HG03280 (cell line): ENCODE results near the gene ADK.

Source experiments
- ATAC-seq: cut with Tn5 transposase; IDR thresholded peaks from one replicate; pipeline ENCODE4 v1.9.1; 2021; ENCODE audit warnings: mild to moderate bottlenecking, moderate library complexity; ENCODE audit not compliant: unreplicated experiment

Gene ADK

DNA sequence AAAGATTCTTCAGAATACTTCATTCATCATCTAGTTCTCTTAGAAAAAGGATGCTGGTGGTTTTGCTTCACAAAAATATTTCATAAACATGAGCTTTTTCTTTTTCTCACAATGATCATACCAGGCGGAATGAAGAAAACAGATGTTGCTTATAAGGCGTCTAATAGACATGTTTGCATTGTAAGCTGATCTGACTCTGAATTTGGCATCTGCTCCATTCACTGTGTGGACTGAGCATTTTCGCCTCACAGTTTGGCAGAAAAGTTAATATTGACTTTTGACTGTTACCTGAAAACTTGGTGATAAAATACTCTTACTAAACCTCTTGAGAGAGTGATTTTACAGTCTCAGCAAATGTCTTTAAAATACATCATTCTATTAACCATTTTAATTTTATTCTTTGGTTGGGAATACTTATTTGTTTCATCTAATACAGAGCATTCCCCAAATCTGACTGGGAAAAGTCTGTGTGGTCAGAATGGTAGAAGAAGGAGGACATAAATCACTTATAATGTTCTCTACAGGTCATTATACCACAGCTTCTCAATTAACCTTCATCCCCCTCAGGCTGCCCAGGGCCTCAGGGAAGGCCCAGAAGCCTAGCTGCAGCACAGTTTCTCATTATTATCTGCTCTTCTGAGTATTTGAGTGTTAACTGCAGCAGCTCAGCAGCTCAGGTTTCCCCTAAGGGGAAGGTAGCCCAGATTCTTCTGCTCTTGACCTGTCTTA lies 553.8 kb downstream of the ADK start:
- no peak for ATAC-seq

DNA sequence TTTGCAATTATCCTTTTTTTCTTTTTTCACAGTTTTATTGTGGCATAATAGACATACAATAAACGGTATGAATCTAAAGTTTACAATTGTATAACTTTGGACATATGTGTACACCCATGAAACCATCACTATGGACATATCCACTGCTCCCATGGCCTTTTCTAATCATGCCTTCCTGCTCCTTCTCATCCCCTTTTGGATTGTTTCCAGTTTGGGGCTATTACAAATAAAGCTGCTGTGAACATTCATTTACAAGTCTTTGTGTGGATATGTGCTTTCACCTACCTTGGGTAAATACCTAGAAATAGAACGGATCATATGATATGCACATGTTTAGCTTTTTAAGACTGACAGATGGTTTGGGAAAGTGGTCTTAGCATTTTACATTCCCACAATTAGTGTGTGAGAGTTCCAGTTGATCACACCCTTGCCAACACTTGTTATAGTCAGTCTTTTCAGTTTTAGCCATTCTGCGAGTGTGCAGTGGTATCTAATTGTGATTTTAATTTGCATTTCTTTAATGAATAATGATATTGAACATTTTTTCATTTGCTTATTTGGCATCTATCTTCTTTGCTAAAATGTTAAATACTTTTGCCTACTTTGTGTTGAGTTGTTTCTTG lies 554.4 kb downstream of the ADK start:
- no peak for ATAC-seq

DNA sequence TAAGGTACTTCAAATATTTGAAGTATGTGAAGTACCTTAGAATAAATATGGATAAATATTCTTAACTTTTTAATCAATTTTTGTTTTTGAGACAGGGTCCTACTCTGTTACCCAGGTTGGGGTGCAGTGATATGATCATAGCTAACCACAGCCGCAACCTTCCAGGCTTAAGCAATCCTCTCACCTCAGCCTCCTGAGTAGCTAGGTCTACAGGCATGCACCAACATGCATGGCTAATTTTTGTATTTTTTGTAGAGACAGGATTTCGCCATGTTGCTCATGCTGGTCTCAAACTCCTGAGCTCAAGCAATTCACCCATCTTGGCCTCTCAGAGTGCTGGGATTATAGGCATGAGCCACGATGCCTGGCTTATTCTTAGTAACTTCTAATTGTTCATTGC lies 555.9 kb downstream of the ADK start:
- ATAC-seq, result no peak

DNA sequence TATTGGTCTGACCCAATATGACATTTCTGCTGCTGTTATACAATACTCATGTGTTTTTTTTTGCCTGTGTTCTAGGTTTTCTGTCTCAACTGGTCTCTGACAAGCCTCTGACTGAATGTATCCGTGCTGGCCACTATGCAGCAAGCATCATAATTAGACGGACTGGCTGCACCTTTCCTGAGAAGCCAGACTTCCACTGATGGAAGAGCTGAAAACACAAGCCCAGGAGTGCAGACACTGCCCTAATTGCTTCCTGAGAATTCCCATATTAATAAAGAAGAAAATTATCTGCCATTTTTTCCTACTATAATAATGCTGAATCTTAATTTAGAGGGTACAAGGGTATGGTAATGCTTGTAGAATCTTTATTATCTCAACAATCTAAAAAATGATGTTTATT lies 557.2 kb downstream of the ADK start:
- no peak for ATAC-seq

DNA sequence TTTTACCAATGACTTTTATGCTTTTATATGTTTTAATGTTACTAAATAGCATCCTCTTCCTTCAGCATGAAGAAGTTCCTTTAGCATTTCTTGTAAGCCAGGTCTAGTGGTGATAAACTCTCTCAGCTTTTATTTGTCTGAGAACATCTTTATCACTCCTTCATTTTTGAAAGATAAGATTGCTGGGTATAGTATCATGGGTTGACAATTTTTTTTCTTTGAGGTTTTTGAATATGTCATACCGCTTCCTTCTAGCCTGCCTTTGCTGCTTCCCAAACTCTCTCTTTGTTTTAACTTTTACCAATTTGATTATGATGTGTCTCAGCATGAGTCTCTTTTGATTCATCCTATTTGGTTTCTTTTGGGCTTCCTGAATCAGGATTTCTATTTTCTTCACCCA lies 567.2 kb downstream of the ADK start:
- ATAC-seq, result no peak

DNA sequence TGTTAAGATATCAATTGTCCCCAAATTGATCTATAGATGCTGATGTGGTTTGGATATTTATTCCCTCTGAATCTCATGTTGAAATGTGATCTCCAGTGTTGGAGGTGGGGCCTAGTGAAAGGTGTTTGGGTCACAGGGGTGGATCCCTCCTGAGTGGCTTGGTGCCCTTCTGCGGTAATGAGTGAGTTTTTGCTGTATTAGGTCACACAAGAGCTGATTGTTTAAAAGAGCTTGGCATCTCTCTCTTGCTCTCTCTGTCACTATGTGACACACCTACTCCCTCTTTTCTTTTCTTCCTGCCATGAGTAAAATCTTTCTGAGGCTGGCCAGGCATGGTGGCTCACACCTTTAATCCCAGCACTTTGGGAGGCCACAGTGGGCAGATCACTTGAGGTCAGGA lies 577.2 kb downstream of the ADK start:
- ATAC-seq, result no peak

DNA sequence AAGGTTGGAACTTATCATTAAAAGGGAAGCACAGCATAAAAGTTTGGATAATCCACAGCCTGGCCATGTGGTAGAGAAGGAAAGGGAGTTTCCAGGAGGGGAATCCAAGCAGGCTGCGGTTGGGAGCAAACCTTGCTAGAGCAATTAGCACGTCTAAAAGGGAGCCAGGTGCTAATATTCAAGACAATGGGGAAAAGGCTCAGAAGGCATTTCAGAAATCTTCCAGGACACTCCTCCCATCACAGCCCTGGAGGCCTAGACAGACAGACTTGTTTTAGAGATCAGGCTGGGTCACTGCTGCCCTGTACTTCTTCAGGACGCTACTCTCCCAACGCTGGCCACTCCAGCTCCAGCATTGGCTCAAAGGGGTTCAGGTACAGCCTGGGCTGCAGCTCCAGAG lies 579.2 kb downstream of the ADK start:
- no peak for ATAC-seq

DNA sequence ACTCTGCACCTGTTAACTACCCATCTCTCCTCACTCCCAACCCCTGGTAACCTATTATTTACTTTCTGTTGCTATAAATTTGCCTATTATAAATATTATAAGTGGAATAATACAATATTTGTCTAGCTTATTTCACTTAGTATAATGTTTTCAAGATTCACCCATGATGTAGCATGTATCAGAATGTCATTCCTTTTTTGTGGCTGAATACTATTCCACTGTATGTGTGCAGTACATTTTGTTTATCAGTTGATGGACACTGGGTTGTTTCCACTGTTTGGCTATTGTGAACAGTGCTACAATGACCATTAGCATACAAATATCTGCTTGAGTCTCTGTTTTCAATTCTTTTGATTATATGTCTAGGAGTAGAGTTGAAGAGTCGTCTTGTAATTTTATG lies 582.6 kb downstream of the ADK start:
- no peak for ATAC-seq

DNA sequence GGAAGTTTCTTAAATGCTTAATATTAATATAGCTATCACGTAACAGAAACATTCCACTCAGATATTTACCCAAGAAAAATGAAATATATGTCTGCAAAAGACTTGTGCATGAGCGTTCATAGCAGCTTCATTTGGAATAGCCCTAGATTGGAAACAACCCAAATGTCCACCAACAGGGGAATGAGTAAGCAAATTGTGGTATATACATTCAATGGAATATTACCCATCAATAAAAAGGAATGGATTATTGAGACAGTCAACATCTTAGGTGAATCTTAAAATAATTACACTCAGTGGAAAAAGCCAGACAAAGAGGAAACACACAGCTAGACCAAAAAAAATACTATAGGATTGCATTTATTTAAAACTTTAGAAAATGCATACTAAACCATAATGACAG lies 585.0 kb downstream of the ADK start:
- ATAC-seq, result no peak

DNA sequence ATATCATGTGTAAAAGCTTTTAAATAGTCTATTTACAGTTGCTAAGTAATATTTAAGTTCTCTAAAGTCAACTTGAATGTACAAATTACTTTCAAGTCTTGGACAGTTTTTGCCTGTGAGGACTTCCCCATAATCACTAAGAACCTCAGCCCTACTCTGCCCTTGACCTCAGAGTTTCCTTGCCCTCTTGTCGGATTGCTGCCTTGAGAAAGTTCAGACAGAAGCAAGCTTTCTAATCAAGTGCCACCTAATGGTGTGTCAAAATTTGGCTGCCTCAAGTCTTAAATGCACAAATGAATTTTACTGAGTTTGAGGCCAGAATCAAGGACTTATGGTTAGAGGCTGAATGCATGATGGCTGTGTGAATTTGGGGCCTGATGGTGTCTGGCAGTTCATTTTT lies 587.0 kb downstream of the ADK start:
- ATAC-seq, result no peak

DNA sequence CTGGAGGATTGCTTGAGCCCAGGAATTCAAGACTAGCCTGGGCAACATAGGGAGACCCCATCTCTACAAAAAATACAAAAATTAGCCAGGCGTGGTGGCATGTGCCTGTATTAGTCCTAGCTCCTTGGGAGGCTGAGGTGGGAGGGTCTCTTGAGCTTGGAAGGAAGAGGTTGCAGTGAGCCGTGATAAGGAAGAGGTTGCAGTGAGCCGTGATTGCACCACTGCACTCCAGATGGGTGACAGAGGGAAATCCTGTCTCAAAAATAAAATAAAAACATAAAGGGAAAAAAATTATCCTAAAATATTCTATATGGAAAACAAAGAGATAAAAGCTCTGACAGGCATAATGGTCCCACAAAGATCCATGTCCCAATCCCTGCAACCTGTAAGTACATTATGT lies 587.5 kb downstream of the ADK start:
- ATAC-seq, result peak; percentile 6

DNA sequence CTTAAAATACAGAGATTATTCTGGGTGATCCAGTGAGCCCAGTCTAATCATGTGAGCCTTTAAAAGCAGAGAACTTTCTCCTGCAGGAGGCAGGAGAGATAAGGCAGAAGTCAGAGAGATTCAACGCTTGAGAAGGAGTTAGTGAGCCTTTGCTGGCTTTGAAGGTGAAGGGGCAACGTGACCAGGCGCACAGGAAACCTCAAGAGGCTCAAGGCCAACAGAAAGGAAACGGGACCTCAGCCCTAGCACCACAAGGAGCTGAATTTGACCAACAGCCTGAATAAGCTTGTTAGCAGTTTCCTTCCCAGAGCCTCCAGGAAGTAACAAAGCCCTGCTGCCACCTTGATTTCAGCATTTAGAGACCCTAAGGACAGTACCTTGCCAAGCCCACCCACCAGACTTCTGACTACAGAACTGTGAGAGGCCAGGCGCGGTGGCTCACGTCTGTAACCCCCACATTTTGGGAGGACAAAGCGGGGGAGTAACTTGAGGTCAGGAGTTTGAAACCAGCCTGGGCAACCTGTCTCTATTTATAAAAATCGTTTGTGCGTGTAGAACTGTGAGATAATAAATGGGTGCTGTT lies 588.1 kb downstream of the ADK start:
- ATAC-seq, result peak; percentile 79

DNA sequence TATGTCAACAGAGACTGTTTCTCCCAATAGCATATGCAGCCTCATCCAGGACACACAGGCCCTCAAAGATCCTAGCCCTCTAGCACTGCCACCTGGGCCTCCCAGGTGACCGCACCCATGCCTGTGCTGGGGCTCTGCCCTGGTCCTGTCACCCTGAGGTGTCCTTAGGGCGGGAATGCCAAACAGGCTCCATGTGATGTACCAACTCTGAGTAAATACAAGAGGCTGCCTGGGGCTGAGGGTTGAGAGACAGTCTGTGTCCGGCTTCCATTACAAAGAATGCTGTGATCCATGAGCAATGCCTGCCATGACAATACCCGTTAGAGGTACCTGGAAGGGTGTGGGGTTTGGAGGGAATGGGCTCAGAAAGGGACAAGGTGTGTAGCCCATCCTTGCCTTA lies 592.4 kb downstream of the ADK start:
- no peak for ATAC-seq

DNA sequence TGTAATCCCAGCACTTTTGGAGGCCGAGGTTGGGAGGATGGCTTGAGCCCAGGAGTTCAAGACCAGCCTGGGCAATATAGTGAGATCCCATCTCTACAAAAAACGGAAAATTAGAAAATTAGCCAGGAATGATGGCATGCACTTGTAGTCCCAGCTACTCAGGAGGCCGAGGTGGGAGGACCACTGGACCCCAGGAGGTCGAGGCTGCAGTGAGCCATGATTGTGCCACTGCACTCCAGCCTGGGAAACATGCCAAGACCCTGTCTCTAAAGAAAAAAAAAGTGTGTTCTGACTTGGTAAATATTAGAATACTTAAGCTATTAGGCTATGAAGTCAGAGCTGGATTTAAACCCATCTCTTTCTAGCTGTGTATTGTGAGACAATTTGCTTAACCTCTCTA lies 594.4 kb downstream of the ADK start:
- no peak for ATAC-seq

DNA sequence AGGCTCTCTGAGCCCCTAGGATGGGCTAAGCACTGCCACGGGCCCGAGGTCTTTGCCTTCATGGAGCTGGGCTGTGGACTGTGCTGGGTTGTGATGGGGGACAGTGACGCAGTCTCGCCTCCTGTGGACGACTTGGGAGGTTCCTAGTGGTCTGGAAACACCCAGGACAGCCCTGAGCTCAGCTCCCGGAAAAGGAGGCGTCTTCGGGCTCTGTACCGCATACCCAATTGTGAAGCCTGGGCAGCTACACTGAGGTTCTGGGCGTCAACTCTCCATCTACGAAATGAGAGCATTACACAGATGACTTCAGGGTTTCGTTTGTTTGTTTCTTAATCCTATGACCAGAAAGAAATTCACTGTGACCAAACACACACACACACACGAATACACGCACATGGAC lies 595.8 kb downstream of the ADK start:
- no peak for ATAC-seq

DNA sequence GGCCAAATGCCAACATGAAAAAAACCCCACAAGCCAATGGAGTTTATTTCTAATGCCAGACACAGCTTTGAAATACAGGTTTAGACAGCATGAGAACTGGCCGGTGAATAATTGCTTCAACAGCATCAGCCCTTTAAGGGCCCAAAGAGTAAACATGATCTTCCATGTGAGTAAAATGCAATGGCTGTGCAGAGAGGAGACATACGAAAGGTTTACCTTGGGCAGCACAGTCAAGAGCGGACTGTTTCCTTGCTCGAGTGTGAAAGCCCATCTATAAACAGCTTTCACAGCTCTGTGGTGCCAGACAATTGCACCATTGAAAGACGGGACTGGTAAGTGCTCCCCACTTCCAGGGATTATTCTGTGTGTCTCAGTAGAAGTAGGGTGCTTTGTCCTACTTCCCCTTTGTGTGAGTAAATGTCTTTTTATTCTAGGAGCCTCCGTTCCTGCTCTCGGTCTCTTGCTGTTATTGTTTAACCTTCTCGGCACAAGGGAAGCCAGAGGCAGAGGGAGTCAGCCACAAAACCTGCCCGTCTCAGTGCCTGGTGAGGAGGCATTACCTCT lies 597.5 kb downstream of the ADK start:
- no peak for ATAC-seq

DNA sequence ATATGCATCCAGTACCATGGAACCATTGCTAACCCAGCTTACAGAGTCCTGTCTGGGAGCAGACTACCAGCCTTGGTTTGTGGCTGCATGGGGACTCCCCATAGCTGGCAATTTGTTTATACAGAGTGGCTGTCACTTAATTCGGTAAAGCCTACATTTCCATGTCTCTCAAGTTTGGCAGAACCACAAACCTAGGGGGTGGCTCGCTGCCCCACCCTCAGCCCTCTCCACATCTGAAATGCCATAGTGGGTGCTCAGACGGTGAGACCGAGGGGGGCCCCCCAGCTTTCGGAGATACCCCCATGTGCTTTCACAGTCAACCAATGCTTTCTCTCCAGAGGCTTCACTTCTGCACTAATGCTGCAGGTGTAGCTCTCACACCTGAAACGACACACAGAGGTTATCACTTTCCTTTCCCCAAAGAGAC lies 599.8 kb downstream of the ADK start:
- ATAC-seq, result peak; percentile 59

DNA sequence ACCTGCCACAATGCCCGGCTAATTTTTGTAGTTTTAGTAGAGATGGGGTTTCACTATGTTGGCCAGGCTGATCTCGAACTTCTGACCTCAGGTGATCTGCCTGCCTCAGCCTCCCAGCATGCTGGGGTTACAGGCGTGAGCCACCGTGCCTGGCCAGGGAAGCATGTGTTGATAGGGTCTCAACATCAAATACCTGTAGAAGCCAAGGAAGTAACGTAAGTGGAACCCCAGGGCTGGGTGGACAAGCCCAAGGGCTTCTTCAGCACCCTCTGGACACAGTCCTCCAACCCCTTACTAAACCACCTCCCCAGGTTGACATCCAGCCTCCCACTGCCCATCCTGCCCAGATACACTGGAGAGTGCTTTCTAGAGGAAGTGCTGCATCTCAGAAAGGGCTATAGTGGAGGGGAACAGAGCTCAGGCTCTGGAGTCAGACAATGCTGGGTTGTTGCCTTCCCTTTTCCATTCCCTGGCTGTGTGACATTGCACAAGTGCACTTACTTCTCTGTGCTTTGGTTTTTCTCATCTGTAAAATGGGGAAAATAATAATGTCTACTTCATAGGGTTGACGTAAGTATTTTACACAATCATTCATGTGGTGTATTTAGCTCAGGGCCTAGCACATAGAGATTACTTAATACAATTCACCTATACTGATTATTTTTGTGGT lies 601.5 kb downstream of the ADK start:
- ATAC-seq, result no peak

DNA sequence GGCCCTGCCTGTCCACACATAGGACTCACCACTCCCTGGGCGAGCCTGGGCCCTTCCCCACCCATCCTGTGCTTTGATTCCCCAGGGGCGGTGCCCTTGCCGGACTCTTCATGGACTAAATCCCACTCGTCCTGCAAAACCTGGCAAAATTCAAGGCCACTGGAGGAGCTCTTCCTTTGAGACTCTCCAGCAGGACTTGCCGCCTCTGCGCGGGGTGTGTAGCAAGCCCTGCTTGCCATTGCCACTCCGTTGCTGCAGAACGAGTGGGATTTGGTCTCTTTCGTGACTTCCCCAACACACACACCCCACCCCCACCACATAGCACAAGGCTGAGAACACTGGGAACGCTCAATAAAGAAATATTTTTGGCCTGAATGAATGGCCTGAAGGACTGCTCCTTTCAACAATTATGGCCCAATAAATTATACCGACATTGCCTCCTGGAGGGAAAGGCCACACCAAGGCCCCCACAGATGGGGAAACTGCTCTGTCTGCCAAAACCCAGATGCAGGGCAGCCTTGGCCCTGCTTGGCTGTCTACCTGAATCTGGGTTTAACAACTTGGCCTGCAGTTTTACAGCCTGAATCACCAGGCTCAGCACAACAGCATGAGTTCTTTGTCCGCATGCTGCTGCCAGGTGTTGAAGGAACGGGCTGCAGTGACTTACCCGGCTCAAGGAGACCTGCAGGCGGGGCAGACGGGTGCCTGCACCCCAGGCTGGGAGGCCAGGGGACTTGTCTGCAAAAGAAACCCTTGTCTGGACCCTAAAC lies 602.6 kb downstream of the ADK start:
- ATAC-seq, result no peak

DNA sequence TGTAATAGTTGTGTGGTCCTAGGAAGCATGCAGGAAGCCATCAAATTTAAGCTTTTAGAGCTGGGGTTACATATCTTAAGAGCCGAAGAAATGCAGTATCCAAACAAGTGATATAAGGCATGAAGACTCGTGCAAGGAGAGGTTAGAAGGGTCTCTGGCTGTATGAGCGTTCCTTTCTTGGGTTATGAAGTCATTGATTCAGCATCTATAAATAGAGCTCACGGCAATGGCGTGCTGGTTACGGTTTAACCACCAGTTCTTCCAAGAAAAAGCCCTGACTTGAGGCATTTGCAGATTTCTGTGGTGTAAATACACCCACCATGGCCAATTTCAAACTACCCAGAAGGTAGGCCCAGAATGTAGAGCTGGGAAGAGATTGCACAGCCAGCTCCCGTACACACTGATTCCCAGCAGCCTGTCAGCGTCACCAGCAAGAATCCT lies 603.4 kb downstream of the ADK start:
- ATAC-seq, result no peak

DNA sequence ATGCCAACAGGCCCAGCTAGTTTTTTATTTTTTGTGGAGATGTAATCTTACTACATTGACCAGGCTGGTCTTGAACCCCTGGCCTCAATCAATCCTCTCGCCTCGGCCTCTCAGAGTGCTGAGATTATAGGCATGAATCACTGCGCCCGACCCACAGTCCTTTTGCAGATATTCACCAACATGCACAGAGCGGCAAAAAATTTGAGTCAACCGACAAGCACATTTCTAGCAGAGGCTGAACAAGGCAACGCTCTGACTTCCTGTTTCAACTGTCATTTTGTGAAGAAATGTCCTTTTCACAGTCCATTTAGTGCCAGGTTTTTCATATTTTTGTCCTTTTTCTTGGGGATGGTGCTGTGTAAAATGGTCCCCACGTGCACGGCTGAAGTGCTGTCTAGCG lies 604.3 kb downstream of the ADK start:
- ATAC-seq, result no peak
